HCT116 (cell line): ENCODE measurements around the gene TLE7.

ENCODE experiments used
- CEBPB ChIP-seq: IDR thresholded peaks from 2 replicates; pipeline ENCODE4 v1.6.1; 2012; ENCODE audit warnings: low read depth
- EGR1 ChIP-seq: IDR thresholded peaks from 2 replicates; pipeline ENCODE4 v1.6.1; 2012; ENCODE audit warnings: low read depth
- POLR2A ChIP-seq: IDR thresholded peaks from 2 replicates; pipeline ENCODE4 v1.7.0; 2011; ENCODE audit warnings: borderline replicate concordance; ENCODE audit not compliant: insufficient read depth, insufficient read length; ENCODE audit errors: extremely low read depth
- POLR2AphosphoS5 ChIP-seq: IDR thresholded peaks from 2 replicates; pipeline ENCODE4 v1.6.1; 2011; ENCODE audit warnings: mild to moderate bottlenecking, low read depth, low read length, moderate library complexity
- RAD21 ChIP-seq: IDR thresholded peaks from 2 replicates; pipeline ENCODE4 v1.6.1; 2012; ENCODE audit warnings: low read depth, mild to moderate bottlenecking
- SP1 ChIP-seq: IDR thresholded peaks from 2 replicates; pipeline ENCODE4 v1.6.1; 2012; ENCODE audit warnings: low read depth
- TCF7L2 ChIP-seq: IDR thresholded peaks from 2 replicates; pipeline ENCODE4 v1.7.0; 2011; ENCODE audit warnings: borderline replicate concordance, inconsistent platforms; ENCODE audit not compliant: insufficient read depth, insufficient read length; ENCODE audit errors: extremely low read depth
- YY1 ChIP-seq: IDR thresholded peaks from 2 replicates; pipeline ENCODE4 v1.6.1; 2011; ENCODE audit warnings: low read length, low read depth, moderate library complexity, mild to moderate bottlenecking; ENCODE audit not compliant: insufficient replicate concordance; ENCODE audit errors: extremely low read depth
- ZFX ChIP-seq: fragments of 450-650 bp; IDR thresholded peaks from 2 replicates; pipeline ENCODE4 v1.6.1; 2017
- TF ChIP-seq, protein P1 (sequence below), 3 experiments: fragments of 200-600 bp in 1 of 3; sonication (generic) in 1 of 3; IDR thresholded peaks in 2 of 3; conservative IDR thresholded peaks in 1 of 3; 2 replicates each; pipeline ENCODE4 v1.5.1; 2012 to 2017; ENCODE audit warnings: low read depth in 2 of 3, low read length in 2 of 3, antibody characterized with exemption in 1 of 3, borderline replicate concordance in 1 of 3, control low read depth in 1 of 3, mild to moderate bottlenecking in 1 of 3, mixed read lengths in 1 of 3, mixed run types in 1 of 3, moderate library complexity in 1 of 3; ENCODE audit not compliant: insufficient read depth in 1 of 3
- TF ChIP-seq, protein P2 (sequence below): IDR thresholded peaks from 2 replicates; pipeline ENCODE4 v1.6.1; 2012; ENCODE audit warnings: low read depth
- TF ChIP-seq, protein P3 (sequence below): IDR thresholded peaks from 2 replicates; pipeline ENCODE4 v1.6.1; 2011; ENCODE audit warnings: mild to moderate bottlenecking, low read length, moderate library complexity; ENCODE audit not compliant: insufficient replicate concordance; ENCODE audit errors: extremely low read depth

DNA sequence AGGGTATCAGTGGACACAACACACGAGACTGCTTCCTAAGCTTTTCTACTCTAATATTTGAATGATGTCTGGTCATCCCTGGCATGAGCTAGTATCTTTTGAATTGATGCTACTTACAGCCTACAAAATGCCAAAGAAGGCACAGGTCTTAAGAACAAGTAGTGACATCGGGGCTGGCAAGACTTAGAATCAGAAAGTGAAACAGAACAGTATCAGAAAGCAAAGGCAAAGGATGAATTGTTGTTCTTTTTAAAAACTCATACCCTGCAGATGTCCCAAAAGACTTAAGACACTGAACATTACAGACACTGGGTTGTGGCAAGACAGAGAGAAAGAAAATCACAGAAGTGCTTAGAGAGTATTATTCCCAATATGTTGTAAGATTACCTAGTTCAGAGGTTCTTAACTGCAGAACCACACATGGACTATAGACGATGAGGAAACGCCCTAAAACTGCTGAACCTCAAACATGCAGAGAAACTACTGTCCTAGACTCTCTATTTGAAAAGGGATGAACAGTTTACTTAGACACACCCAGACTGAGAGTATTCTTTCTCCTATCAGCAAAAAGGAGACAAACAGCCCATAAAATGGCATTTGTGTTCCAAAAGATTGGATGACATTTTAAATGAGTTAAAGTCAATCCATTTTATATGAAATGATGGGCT, 34.7 kb upstream of the TLE7 start:
- TF ChIP-seq TCF7L2 (no peak), CEBPB (no peak), EGR1 (no peak), SP1 (no peak), ZFX (no peak), YY1 (no peak), POLR2A (no peak), RAD21 (no peak), POLR2AphosphoS5 (no peak)
- TF ChIP-seq, protein P1, sequence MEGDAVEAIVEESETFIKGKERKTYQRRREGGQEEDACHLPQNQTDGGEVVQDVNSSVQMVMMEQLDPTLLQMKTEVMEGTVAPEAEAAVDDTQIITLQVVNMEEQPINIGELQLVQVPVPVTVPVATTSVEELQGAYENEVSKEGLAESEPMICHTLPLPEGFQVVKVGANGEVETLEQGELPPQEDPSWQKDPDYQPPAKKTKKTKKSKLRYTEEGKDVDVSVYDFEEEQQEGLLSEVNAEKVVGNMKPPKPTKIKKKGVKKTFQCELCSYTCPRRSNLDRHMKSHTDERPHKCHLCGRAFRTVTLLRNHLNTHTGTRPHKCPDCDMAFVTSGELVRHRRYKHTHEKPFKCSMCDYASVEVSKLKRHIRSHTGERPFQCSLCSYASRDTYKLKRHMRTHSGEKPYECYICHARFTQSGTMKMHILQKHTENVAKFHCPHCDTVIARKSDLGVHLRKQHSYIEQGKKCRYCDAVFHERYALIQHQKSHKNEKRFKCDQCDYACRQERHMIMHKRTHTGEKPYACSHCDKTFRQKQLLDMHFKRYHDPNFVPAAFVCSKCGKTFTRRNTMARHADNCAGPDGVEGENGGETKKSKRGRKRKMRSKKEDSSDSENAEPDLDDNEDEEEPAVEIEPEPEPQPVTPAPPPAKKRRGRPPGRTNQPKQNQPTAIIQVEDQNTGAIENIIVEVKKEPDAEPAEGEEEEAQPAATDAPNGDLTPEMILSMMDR (IDR thresholded peaks at IDR 0.05 in 2 of 3, conservative IDR thresholded peaks at IDR 0.05 in 1 of 3; ENCODE audit: borderline replicate concordance in 1 of 3, insufficient read depth in 1 of 3, low read depth in 2 of 3, low read length in 2 of 3) = no peak
- TF ChIP-seq, protein P2, sequence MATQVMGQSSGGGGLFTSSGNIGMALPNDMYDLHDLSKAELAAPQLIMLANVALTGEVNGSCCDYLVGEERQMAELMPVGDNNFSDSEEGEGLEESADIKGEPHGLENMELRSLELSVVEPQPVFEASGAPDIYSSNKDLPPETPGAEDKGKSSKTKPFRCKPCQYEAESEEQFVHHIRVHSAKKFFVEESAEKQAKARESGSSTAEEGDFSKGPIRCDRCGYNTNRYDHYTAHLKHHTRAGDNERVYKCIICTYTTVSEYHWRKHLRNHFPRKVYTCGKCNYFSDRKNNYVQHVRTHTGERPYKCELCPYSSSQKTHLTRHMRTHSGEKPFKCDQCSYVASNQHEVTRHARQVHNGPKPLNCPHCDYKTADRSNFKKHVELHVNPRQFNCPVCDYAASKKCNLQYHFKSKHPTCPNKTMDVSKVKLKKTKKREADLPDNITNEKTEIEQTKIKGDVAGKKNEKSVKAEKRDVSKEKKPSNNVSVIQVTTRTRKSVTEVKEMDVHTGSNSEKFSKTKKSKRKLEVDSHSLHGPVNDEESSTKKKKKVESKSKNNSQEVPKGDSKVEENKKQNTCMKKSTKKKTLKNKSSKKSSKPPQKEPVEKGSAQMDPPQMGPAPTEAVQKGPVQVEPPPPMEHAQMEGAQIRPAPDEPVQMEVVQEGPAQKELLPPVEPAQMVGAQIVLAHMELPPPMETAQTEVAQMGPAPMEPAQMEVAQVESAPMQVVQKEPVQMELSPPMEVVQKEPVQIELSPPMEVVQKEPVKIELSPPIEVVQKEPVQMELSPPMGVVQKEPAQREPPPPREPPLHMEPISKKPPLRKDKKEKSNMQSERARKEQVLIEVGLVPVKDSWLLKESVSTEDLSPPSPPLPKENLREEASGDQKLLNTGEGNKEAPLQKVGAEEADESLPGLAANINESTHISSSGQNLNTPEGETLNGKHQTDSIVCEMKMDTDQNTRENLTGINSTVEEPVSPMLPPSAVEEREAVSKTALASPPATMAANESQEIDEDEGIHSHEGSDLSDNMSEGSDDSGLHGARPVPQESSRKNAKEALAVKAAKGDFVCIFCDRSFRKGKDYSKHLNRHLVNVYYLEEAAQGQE = no peak
- TF ChIP-seq, protein P3, sequence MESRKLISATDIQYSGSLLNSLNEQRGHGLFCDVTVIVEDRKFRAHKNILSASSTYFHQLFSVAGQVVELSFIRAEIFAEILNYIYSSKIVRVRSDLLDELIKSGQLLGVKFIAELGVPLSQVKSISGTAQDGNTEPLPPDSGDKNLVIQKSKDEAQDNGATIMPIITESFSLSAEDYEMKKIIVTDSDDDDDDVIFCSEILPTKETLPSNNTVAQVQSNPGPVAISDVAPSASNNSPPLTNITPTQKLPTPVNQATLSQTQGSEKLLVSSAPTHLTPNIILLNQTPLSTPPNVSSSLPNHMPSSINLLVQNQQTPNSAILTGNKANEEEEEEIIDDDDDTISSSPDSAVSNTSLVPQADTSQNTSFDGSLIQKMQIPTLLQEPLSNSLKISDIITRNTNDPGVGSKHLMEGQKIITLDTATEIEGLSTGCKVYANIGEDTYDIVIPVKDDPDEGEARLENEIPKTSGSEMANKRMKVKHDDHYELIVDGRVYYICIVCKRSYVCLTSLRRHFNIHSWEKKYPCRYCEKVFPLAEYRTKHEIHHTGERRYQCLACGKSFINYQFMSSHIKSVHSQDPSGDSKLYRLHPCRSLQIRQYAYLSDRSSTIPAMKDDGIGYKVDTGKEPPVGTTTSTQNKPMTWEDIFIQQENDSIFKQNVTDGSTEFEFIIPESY = no peak
